Heart left ventricle (tissue), 16 donors: ENCODE data around the gene IL1RN. TPM values are rescaled to one million over a fixed set of nuclear protein-coding genes. Genes with fewer than 3 reads are reported as not detected.
A peak's percentile ranks its signal among the peaks of the same experiment; 100 is the strongest.

Experiments used
- ATAC-seq, 4 donors: fragments of 200-7000 bp; cut with Tn5 transposase; one replicate each; pipeline ENCODE4 v1.9.1; 2020 to 2022; ENCODE audit warnings: moderate library complexity in 4 of 4, mild to moderate bottlenecking in 3 of 4, moderate number of reproducible peaks in 1 of 4
- DNase-seq, 5 donors: peaks; one replicate each; pipeline ENCODE4 v3.0.0-alpha.2; 2020
- H3K27ac ChIP-seq, 12 donors: fragments of 200-600 bp; sonication (generic) in 4 of 12; one replicate each; pipeline versions ENCODE4 v1.5.0 to v1.8.0; 2016 to 2022; ENCODE audit warnings: mild to moderate bottlenecking in 2 of 12
- H3K27me3 ChIP-seq, 9 donors: fragments of 200-600 bp; sonication (generic) in 2 of 9; one replicate each; pipeline versions ENCODE4 v1.5.1 to v1.8.0; 2016 to 2022; ENCODE audit warnings: mild to moderate bottlenecking in 3 of 9
- H3K36me3 ChIP-seq, 9 donors: fragments of 200-600 bp; sonication (generic) in 2 of 9; one replicate each; pipeline versions ENCODE4 v1.5.0 to v1.8.0; 2018 to 2022; ENCODE audit warnings: mild to moderate bottlenecking in 2 of 9
- H3K4me1 ChIP-seq, 12 donors: fragments of 200-600 bp; sonication (generic) in 4 of 12; one replicate each; pipeline versions ENCODE4 v1.5.0 to v1.8.0; 2016 to 2022; ENCODE audit warnings: mild to moderate bottlenecking in 3 of 12
- H3K4me3 ChIP-seq, 12 donors: fragments of 200-600 bp; sonication (generic) in 4 of 12; one replicate each; pipeline versions ENCODE4 v1.5.0 to v1.8.0; 2017 to 2022; ENCODE audit warnings: mild to moderate bottlenecking in 9 of 12, moderate library complexity in 4 of 12
- H3K9me3 ChIP-seq, 12 donors: fragments of 200-600 bp; sonication (generic) in 4 of 12; one replicate each; pipeline versions ENCODE4 v1.5.0 to v1.8.0; 2016 to 2022; ENCODE audit warnings: mild to moderate bottlenecking in 1 of 12
- CTCF ChIP-seq, 12 donors: fragments of 200-600 bp; sonication (generic) in 4 of 12; IDR thresholded peaks; one replicate each; pipeline versions ENCODE4 v1.5.0 to v1.8.0; 2018 to 2022; ENCODE audit warnings: antibody characterized with exemption in 12 of 12, mild to moderate bottlenecking in 5 of 12
- POLR2A ChIP-seq, 2 donors: fragments of 450-650 bp; IDR thresholded peaks; one replicate each; pipeline ENCODE4 v1.6.1; 2017; ENCODE audit warnings: antibody characterized with exemption in 2 of 2, mild to moderate bottlenecking in 2 of 2, moderate library complexity in 2 of 2
- WGBS, 4 donors: extraction: QIAGEN DNeasy Blood & Tissue Kit in 2 of 4; methylation state at CpG; one replicate each; pipeline versions ENCODE4 v1.1.5 to v1.1.7; 2013 to 2018; 5-methylcytosine and 5-hydroxymethylcytosine counted together
- intact Hi-C, 10 donors: fragments of 100-400 bp; cut with DNase I; formaldehyde crosslinking; loops; one replicate each; pipeline versions ENCODE4 v1.11.1 to v1.14.2; 2022
- polyA plus RNA-seq, 2 donors: library from polyadenylated mRNA; stranded (reverse); fragments of 200-250 nt; gene quantifications; one replicate each; pipeline ENCODE4 v1.2.3, GENCODE V29; 2013
- total RNA-seq, 9 donors: library from RNA; depleted of rRNA in 2 of 9; stranded (reverse); fragments of >200 nt in 2 of 9; fragmentation: NEBNext Ultra II Directional in 3 of 9; extraction: Animal tissue kit (Norgen Biotek cat#: 25700) in 3 of 9; gene quantifications; one replicate each; pipeline versions ENCODE4 v1.1.0 to v1.2.4, GENCODE V29; 2016 to 2023
- donor health status: ischemic (EF 13 %, LVEDD 7.1; RV severe dilation, severe dysfunction).
- donor health status: healthy with polysubstance abuse.
- donor health status: DM: no; HTN: yes; CAD: no.
- donor health status: DM: no; HTN: no; CAD: no.
- donor health status: ischemic (EF 25% LVEDD 6.9; RV normal size, moderate dysfunction).
- donor health status: ischemic (EF 25% LVEDD 5.7; RV mildly dilated, moderate dysfunction).
- donor health status: healthy.
- donor health status: DM: yes; HTN: yes; CAD: no.
- donor health status: ischemic (EF 35%, LVEDD 5.7; RV mildly dilated, moderate dysfunction).
- donor health status: nonischemic (EF 11% LVEDD 7.7; RV severe dilation, severe dysfunction).
- donor health status: DM: yes; HTN: yes; CAD: no.
- donor health status: PGD.
- donor health status: ischemic (EF 29% LVEDD 5.4; RV normal size, mild dysfunction).
- donor health status: nonischemic (EF 23%, LVEDD 6.1; RV moderate dilation, normal function).

IL1RN gene
- total and polyA plus RNA-seq, 11 donors, result 0.16 to 11.4 (median 0.99) TPM

GRCh38 chr2:113114996-113115395 is 12.4 kb upstream of the IL1RN start:
- Histone ChIP-seq H3K9me3 (no peaks in the 10 kb centered on the region), H3K36me3 (no peaks in the 10 kb centered on the region), H3K4me3 (no peak overlapping the region), H3K4me1 (peaks cover 0 to 33% (median 0%) of the 10 kb centered on the region in 12 donors), H3K27ac (no peak overlapping the region), H3K27me3 (no peaks in the 10 kb centered on the region)
- WGBS, 4 donors, result 77 to 87% (median 80%) methylated on average over 4 of the region's 4 CpGs
- TF ChIP-seq CTCF (IDR thresholded peaks at IDR 0.05), result no peak
- no peak for TF ChIP-seq POLR2A (IDR thresholded peaks at IDR 0.05)
- ATAC-seq, result no peak
- DNase-seq, result no peak
- intact Hi-C loops, result no loop called here

GRCh38 chr2:113116100-113116958 is 11.1 kb upstream of the IL1RN start:
- Histone ChIP-seq H3K9me3 (no peaks in the 10 kb centered on the region), H3K27ac (no peak overlapping the region), H3K27me3 (no peaks in the 10 kb centered on the region), H3K36me3 (no peaks in the 10 kb centered on the region), H3K4me1 (peaks cover 0 to 28% (median 0%) of the 10 kb centered on the region in 12 donors), H3K4me3 (no peak overlapping the region)
- ATAC-seq (no peak), DNase-seq (no peak)
- 60 to 76% (median 70%) methylated on average over 10 of the region's 10 CpGs for WGBS, 4 donors
- TF ChIP-seq POLR2A (IDR thresholded peaks at IDR 0.05), result no peak
- TF ChIP-seq CTCF (IDR thresholded peaks at IDR 0.05), result no peak
- intact Hi-C loops, result no loop called here

- no peaks in the 10 kb centered on the region for H3K36me3 ChIP-seq
- no peak overlapping the region for H3K27ac ChIP-seq
- ATAC-seq (peak in 2 of 4 donors; percentile 36 to 49), DNase-seq (no peak)
- H3K27me3 ChIP-seq, result no peaks in the 10 kb centered on the region
- peaks cover 0 to 15% (median 0%) of the 10 kb centered on the region in 12 donors for H3K4me1 ChIP-seq
- TF ChIP-seq CTCF (IDR thresholded peaks at IDR 0.05), result no peak
- no peak for TF ChIP-seq POLR2A (IDR thresholded peaks at IDR 0.05)
- H3K4me3 ChIP-seq, result no peak overlapping the region
- no peaks in the 10 kb centered on the region for H3K9me3 ChIP-seq
- intact Hi-C loops, result no loop called here
- WGBS, 4 donors, result 77 to 87% (median 83%) methylated on average over 8 to 9 of the region's 9 CpGs
These were observed 9.7 kb upstream of the IL1RN start for GRCh38 chr2:113117541-113118262.

GRCh38 chr2:113118263-113118657 is 9.1 kb upstream of the IL1RN start:
- peaks cover 0 to 17% (median 0%) of the 10 kb centered on the region in 12 donors for H3K4me1 ChIP-seq
- no peaks in the 10 kb centered on the region for H3K27me3 ChIP-seq
- intact Hi-C loops, result no loop called here
- no peaks in the 10 kb centered on the region for H3K36me3 ChIP-seq
- no peak for DNase-seq
- 84 to 97% (median 96%) methylated on average over 2 of the region's 2 CpGs for WGBS, 4 donors
- ATAC-seq, result no peak
- H3K4me3 ChIP-seq, result no peak overlapping the region
- no peaks in the 10 kb centered on the region for H3K9me3 ChIP-seq
- H3K27ac ChIP-seq, result no peak overlapping the region
- TF ChIP-seq POLR2A (IDR thresholded peaks at IDR 0.05), result no peak
- TF ChIP-seq CTCF (IDR thresholded peaks at IDR 0.05), result no peak
